CD4-positive, alpha-beta memory T cell (primary cell): ENCODE results near the gene KLF13. TPM values are rescaled to one million over a fixed set of nuclear protein-coding genes. Genes with fewer than 3 reads are reported as not detected.

Experiments
- CTCF ChIA-PET: fragments of 350-600 bp; sonication (Branson Sonifier 250); formaldehyde crosslinking; loops from one replicate; lab custom pipeline; 2021; ENCODE audit warnings: inconsistent platforms; ENCODE audit not compliant: partially characterized antibody; lab: Charles Lee
- POLR2A ChIA-PET: fragments of 350-600 bp; sonication (Branson Sonifier 250); formaldehyde crosslinking; loops from one replicate; lab custom pipeline; 2021; ENCODE audit not compliant: partially characterized antibody; lab: Charles Lee
- DNase-seq, 5 donors: peaks; one replicate each; pipeline versions ENCODE4 v3.0.0 to v3.0.0-alpha.2; 2020 to 2022; ENCODE audit warnings: mixed read lengths in 1 of 5
- H3K27ac ChIP-seq: one replicate; pipeline ENCODE4 v1.7.0; 2013; ENCODE audit warnings: low read depth, low read length
- H3K27me3 ChIP-seq: 2 replicates; pipeline ENCODE4 v1.7.0; 2013; ENCODE audit warnings: mild to moderate bottlenecking, low read length, moderate library complexity; ENCODE audit not compliant: insufficient read depth
- H3K36me3 ChIP-seq: 2 replicates; pipeline ENCODE4 v1.7.0; 2013; ENCODE audit warnings: mild to moderate bottlenecking, low read length, moderate library complexity; ENCODE audit not compliant: insufficient read depth
- H3K4me1 ChIP-seq: 2 replicates; pipeline ENCODE4 v1.7.0; 2013; ENCODE audit warnings: mild to moderate bottlenecking, low read length, moderate library complexity; ENCODE audit not compliant: insufficient read depth
- H3K4me3 ChIP-seq, 2 donors: one replicate each; pipeline ENCODE4 v1.7.0; 2013; ENCODE audit warnings: low read length in 2 of 2, mild to moderate bottlenecking in 1 of 2
- H3K9me3 ChIP-seq, 2 donors: one replicate each; pipeline ENCODE4 v1.7.0; 2013; ENCODE audit warnings: low read length in 2 of 2, control low read depth in 1 of 2; ENCODE audit not compliant: control insufficient read depth in 1 of 2
- H3K27ac Mint-ChIP-seq, 7 donors: one replicate each; pipeline ENCODE4 v1.8.0; 2020 to 2021; ENCODE audit warnings: mixed read lengths in 7 of 7, mild to moderate bottlenecking in 6 of 7, inconsistent platforms in 3 of 7, moderate library complexity in 3 of 7
- H3K27me3 Mint-ChIP-seq, 2 donors: one replicate each; pipeline ENCODE4 v1.8.0; 2020 to 2021; ENCODE audit warnings: mixed read lengths in 2 of 2
- H3K36me3 Mint-ChIP-seq, 2 donors: one replicate each; pipeline ENCODE4 v1.8.0; 2020 to 2021; ENCODE audit warnings: mixed read lengths in 2 of 2, inconsistent platforms in 1 of 2, mild to moderate bottlenecking in 1 of 2
- H3K4me1 Mint-ChIP-seq, 4 donors: one replicate each; pipeline ENCODE4 v1.8.0; 2020 to 2021; ENCODE audit warnings: mixed read lengths in 4 of 4, mild to moderate bottlenecking in 1 of 4
- H3K4me3 Mint-ChIP-seq, 8 donors: one replicate each; pipeline ENCODE4 v1.8.0; 2020 to 2021; ENCODE audit warnings: mixed read lengths in 8 of 8, mild to moderate bottlenecking in 7 of 8, moderate library complexity in 6 of 8, inconsistent platforms in 3 of 8
- H3K9me3 Mint-ChIP-seq, 8 donors: one replicate each; pipeline ENCODE4 v1.8.0; 2020 to 2021; ENCODE audit warnings: mixed read lengths in 8 of 8, mild to moderate bottlenecking in 5 of 8, inconsistent platforms in 3 of 8, moderate library complexity in 1 of 8
- intact Hi-C: fragments of 100-400 bp; cut with micrococcal nuclease; formaldehyde crosslinking; loops from one replicate; pipeline ENCODE4 v1.15.1; 2023
- polyA plus RNA-seq, 2 donors: library from polyadenylated mRNA; unstranded; fragments of 300-500 nt; fragmentation: Illumina TruSeq; gene quantifications; one replicate each; pipeline ENCODE4 v1.2.3, GENCODE V29; 2021
- total RNA-seq, 2 experiments: library from RNA; stranded (reverse); gene quantifications; one replicate each; pipeline ENCODE4 v1.2.3, GENCODE V29; 2021

Gene KLF13
- total and polyA plus RNA-seq, 4 experiments from 2014 or later = 22.0 to 202 (median 139) TPM

DNA sequence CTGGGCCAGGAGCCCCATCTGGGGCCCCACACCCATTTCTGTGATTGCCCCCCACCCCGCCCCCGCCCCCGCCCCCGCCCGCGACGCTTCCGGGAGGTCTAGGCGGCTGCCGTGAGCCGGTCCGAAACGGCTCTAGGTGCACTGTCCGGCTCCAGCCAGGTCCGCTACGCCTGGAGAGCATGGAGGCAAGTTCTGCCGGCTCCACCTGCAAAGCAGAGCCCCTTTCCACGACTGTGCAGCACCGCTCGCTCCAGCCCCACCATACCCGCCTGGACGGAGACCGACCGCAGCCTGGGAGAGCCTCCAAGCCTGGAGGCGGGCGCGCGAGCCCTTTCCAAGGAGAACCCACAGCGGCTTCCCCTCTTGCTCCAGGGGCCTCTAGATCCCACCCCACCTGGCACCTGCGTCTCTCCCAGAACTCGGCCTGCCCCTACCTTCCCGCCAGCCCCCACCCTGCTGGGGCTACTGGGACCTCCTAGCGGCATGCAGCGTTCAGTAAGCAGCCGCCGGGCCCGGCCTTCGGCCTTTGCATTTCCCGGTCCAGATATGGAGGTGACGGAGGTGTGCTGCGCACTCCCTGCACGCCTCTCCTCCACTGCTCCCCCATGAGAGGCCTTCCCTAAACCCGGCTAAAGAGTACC lies 66.2 kb downstream of the KLF13 start:
- Histone ChIP-seq H3K27ac (no peak overlapping the region), H3K4me3 (peak overlapping the region in 1 of 2 donors; percentile 77), H3K36me3 (no peaks in the 10 kb centered on the region), H3K9me3 (no peaks in the 10 kb centered on the region), H3K27me3 (no peaks in the 10 kb centered on the region), H3K4me1 (peaks cover 23% of the 10 kb centered on the region)
- Mint-ChIP-seq H3K4me1 (peaks cover 22 to 53% (median 32%) of the 10 kb centered on the region in 4 donors), H3K27ac (peak overlapping the region in 6 of 7 donors; percentile 80 to 96 (median 90)), H3K9me3 (no peaks in the 10 kb centered on the region), H3K27me3 (no peaks in the 10 kb centered on the region), H3K4me3 (peak overlapping the region; percentile 87 to 96 (median 92)), H3K36me3 (no peaks in the 10 kb centered on the region)
- intact Hi-C loops = loop anchor here (1.0 to 5.0 kb wide), 6 partner anchors 27 to 176 kb away; partner anchors contain the start of gene KLF13
- ChIA-PET POLR2A (interaction anchor here (0.8 to 8.8 kb wide), 35 partner anchors 9 to 192 kb away, joined by 3 to 169 read pairs (median 5); partner anchors contain the start of gene KLF13), CTCF (interaction anchor here (0.8 to 2.2 kb wide), 15 partner anchors 9 to 193 kb away, joined by 3 to 21 read pairs (median 4); no protein-coding TSS in a partner anchor)
- peak in 1 of 5 donors; percentile 9 for DNase-seq

DNA sequence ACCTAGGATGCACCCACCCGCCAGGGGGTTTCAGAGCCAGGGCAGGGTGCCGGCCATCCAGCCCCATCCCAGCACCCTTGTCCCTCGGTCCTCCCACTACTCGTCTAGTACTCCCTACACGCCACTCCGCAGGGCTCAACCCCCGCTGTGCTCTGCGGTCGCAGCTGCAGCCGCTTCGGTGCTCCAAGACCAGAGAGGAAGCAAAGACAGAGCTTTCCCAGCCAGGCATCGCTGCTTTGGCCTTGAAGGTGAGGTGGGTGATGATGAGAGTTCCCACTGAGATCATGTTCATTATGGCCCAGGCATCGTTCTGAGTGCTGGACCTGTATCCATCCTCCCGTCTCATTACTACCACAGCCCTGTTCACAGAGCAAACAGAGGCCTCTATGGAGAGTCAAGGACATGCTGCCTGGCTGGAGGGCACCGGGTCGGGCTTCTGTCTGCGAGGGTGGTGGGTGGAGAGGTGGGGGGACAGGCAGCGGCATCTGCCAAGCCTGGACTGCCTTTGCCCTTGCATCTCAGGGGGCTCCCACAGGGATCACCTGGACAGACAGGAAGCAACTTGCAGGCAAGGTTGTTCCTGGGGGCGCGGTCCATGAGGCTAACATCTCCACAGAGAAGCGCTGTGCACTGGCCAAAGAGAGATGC lies 66.9 kb downstream of the KLF13 start:
- H3K36me3 Mint-ChIP-seq = no peaks in the 10 kb centered on the region
- DNase-seq = no peak
- ChIA-PET POLR2A (interaction anchor here (2.2 to 8.8 kb wide), 3 partner anchors 12 to 130 kb away, joined by 17 to 169 read pairs (median 18); no protein-coding TSS in a partner anchor), CTCF (no interaction called here)
- H3K4me3 Mint-ChIP-seq = peak overlapping the region; percentile 68 to 96 (median 92)
- Histone ChIP-seq H3K4me1 (peaks cover 23% of the 10 kb centered on the region), H3K4me3 (no peak overlapping the region), H3K36me3 (no peaks in the 10 kb centered on the region), H3K9me3 (no peaks in the 10 kb centered on the region), H3K27ac (no peak overlapping the region), H3K27me3 (no peaks in the 10 kb centered on the region)
- peaks cover 23 to 53% (median 32%) of the 10 kb centered on the region in 4 donors for H3K4me1 Mint-ChIP-seq
- no peaks in the 10 kb centered on the region for H3K27me3 Mint-ChIP-seq
- H3K27ac Mint-ChIP-seq = peak overlapping the region; percentile 43 to 87 (median 80)
- no peaks in the 10 kb centered on the region for H3K9me3 Mint-ChIP-seq
- intact Hi-C loops = loop anchor here (2.0 to 5.0 kb wide), 3 partner anchors 95 to 177 kb away; no protein-coding TSS in a partner anchor

DNA sequence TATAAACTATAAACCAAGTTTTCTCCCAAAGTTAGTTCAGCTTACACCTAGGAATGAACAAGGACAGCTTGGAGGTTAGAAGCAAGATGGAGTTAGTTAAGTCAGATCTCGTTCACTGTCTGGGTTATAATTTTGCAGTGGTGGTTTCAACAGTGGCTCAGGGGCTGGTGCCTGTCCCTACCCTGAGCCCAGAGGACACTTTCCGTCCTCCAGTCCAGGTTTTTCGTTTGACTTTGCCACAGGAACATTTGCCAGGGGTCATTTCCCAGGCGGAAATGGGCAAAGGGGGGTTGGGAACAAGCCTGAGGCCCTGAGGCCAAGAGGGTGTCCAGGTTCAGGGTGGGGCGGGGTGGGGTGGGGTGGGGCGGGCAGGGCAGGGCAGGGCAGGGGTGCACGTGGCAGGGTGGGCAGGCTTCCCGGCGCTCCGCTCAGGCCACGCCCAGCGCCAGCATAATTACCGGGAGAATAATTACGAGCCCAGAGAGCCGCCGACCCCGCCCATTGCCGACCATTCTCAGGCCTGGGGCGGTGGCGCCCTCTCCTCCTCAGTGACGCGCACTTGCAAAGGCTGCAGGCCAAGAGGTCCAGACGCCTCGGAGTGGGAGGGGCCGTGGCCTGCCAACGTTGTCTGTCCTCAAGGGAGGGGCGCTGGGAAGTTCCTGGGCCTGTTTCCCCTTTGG lies 70.4 kb downstream of the KLF13 start:
- DNase-seq = no peak
- H3K4me1 ChIP-seq = peaks cover 15% of the 10 kb centered on the region
- ChIA-PET POLR2A (interaction anchor here (0.9 to 2.9 kb wide), 5 partner anchors 16 to 76 kb away, joined by 3 to 25 read pairs (median 5); no protein-coding TSS in a partner anchor), CTCF (interaction anchor here (1.1 to 3.4 kb wide), 4 partner anchors 15 to 92 kb away, joined by 4 to 11 read pairs (median 9); no protein-coding TSS in a partner anchor)
- intact Hi-C loops = no loop called here
- no peak overlapping the region for H3K27ac ChIP-seq
- no peaks in the 10 kb centered on the region for H3K27me3 Mint-ChIP-seq
- peaks cover 10 to 41% (median 17%) of the 10 kb centered on the region in 4 donors for H3K4me1 Mint-ChIP-seq
- no peaks in the 10 kb centered on the region for H3K9me3 ChIP-seq
- H3K27me3 ChIP-seq = no peaks in the 10 kb centered on the region
- no peak overlapping the region for H3K27ac Mint-ChIP-seq
- H3K4me3 ChIP-seq = no peak overlapping the region
- H3K36me3 ChIP-seq = no peaks in the 10 kb centered on the region
- H3K4me3 Mint-ChIP-seq = no peak overlapping the region
- no peaks in the 10 kb centered on the region for H3K9me3 Mint-ChIP-seq
- no peaks in the 10 kb centered on the region for H3K36me3 Mint-ChIP-seq

DNA sequence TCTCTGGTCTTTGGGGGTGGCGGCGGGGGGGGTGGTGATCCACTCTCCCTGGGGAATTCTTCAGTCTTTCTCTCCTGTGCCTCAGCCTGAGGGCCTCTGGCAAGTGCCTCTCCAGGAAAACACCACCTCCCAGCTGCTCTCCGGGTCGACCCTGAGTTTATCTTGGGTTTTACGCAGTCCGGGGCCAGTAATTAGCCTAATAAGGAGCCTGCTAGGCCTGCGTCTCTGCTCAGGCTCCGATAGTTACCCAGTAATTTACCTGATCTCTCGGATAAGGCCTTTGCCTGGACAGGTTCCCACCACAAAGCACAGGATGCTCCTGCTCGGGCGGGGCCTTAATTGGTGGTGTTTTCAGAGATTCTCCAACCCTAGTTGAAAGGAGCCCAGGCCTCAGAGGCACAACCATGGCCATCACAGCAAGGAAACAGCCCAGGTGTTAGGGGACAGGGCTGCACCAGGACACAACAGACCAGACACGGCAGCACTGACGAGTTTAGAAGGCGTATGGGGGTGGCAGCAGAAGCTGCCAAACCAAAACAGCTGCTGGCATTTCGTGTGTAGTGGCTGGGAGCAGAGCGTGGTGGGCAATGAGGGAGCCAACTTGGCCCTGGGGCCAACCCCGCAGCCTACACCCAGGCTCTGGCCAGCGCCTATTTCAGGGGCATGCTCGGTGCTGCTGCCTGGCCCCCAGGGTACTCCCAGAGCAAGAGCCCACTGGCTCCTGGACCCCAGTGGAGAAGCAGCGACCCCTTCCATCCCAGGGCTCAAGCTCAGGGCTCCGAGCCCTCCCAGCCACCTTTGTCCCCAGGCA lies 71.4 kb downstream of the KLF13 start:
- Histone ChIP-seq H3K36me3 (no peaks in the 10 kb centered on the region), H3K9me3 (no peaks in the 10 kb centered on the region), H3K27ac (no peak overlapping the region), H3K4me3 (no peak overlapping the region), H3K4me1 (peaks cover 15% of the 10 kb centered on the region), H3K27me3 (no peaks in the 10 kb centered on the region)
- Mint-ChIP-seq H3K4me1 (peaks cover 8 to 36% (median 17%) of the 10 kb centered on the region in 4 donors), H3K36me3 (no peaks in the 10 kb centered on the region), H3K27ac (peak overlapping the region in 1 of 7 donors; percentile 84), H3K9me3 (no peaks in the 10 kb centered on the region), H3K27me3 (no peaks in the 10 kb centered on the region), H3K4me3 (peak overlapping the region in 2 of 8 donors; percentile 48 to 61)
- ChIA-PET CTCF (interaction anchor here (0.8 to 3.4 kb wide), 6 partner anchors 9 to 91 kb away, joined by 3 to 11 read pairs (median 6); no protein-coding TSS in a partner anchor), POLR2A (interaction anchor here (1.0 to 2.9 kb wide), 7 partner anchors 9 to 86 kb away, joined by 3 to 25 read pairs (median 5); partner anchors contain the start of gene KLF13)
- intact Hi-C loops = no loop called here
- no peak for DNase-seq

DNA sequence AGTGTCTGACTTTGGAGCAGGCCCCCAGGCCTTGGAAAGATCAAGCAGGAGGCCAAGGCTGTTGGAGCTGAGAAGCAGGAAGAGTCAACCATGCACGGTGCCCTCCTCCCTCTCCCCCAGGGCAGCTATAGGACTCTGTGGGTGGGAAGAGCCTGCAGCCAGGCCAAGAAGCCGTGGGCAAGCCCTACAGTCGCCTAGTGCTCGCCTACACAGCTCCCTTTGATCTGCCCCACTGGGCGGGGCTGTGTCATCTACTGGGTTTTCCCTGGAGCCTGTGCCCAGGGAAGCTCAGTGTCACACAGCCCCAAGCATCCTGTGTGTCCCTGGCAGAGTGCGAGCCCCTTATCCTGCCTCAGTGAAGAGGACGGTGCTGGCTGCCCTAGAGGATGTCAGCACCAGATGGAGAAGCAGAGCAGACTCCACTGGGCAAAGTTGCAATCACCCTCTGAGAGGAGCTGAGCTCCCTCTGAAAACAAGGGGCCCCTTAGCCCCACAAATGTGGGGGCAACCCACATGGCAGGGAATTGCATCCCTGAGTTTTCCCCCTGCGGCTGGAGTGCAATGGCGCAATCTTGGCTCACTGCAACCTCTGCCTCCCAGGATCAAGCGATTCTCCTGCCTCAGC lies 72.2 kb downstream of the KLF13 start:
- ChIA-PET POLR2A (interaction anchor here (1.0 to 2.9 kb wide), 6 partner anchors 9 to 85 kb away, joined by 3 to 25 read pairs (median 6); partner anchors contain the start of gene KLF13), CTCF (interaction anchor here (0.8 to 3.4 kb wide), 6 partner anchors 8 to 90 kb away, joined by 3 to 11 read pairs (median 6); no protein-coding TSS in a partner anchor)
- Mint-ChIP-seq H3K27me3 (no peaks in the 10 kb centered on the region), H3K9me3 (no peaks in the 10 kb centered on the region), H3K27ac (no peak overlapping the region), H3K4me3 (peak overlapping the region in 1 of 8 donors; percentile 13), H3K36me3 (no peaks in the 10 kb centered on the region), H3K4me1 (peaks cover 5 to 28% (median 14%) of the 10 kb centered on the region in 4 donors)
- no peak overlapping the region for H3K4me3 ChIP-seq
- no peak for DNase-seq
- intact Hi-C loops = no loop called here
- no peaks in the 10 kb centered on the region for H3K9me3 ChIP-seq
- no peak overlapping the region for H3K27ac ChIP-seq
- no peaks in the 10 kb centered on the region for H3K27me3 ChIP-seq
- H3K4me1 ChIP-seq = peaks cover 15% of the 10 kb centered on the region
- no peaks in the 10 kb centered on the region for H3K36me3 ChIP-seq
